ENCODE measurements around the gene KAZN.

Gene KAZN

DNA sequence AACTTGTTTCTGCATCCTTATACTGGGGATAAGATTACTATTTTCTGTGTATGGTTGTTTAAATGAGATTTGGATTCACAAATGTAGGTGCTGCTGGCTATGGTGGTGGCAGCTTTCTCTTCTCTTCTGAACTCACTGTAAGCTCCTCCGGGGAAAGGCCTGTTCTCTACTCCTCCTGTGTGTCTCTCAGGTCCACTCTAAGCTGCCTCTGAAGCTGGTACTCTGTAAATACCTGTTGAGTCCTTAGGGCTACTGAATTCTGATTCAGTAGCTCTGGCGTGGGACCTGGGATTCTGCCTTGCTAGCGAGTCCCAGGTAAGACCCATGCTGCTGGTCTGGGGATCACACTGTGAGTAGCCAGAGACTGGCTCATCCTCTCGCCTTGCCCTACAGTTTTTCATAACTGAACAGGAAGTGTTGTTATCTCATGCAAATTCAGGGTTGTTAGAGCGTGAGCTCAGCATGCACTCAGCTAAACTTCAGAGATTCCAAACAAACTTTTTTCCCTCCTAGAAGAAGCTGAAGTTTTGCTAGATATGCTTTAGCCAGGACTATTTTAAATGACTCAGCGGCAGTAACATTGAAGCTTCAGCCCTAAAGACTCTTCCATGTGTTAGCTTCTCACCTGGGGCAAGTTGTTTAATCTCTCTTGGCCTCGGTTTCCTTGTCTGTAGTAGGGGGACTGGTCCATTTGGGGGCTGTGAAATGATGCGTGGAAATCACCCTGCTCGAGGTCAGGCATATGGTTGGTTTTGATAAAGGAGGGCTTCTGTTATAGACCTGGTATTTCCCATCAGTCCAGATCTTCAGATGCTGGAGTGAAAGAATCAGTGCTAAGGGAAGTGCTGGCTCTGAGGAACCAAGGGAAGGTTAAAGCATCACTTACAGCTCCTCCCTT is 283.5 kb downstream of the KAZN start:
- no peak overlapping the region for H3K4me3 ChIP-seq (ENCODE audit: low read depth, low read length)
- H3K36me3 ChIP-seq (ENCODE audit: insufficient read depth, low read length) = no peaks in the 10 kb centered on the region
- no peaks in the 10 kb centered on the region for H3K4me1 ChIP-seq (ENCODE audit: control insufficient read depth, insufficient read depth, low read length, unreplicated experiment)
- no peak overlapping the region for H3K27ac ChIP-seq (ENCODE audit: low read depth, low read length)
- H3K27me3 ChIP-seq (ENCODE audit: insufficient read depth, low read length) = no peaks in the 10 kb centered on the region
- no peaks in the 10 kb centered on the region for H3K79me2 ChIP-seq (ENCODE audit: control insufficient read depth, insufficient read depth, low read length, unreplicated experiment)
- H2AFZ ChIP-seq (ENCODE audit: low read length, unreplicated experiment) = no peak overlapping the region

- peaks cover 4% of the 10 kb centered on the region; the same call in 1 of the 2 replicates for H3K27me3 ChIP-seq (ENCODE audit: insufficient read depth, low read length)
- H3K4me3 ChIP-seq (ENCODE audit: low read depth, low read length) = no peak overlapping the region
- H3K36me3 ChIP-seq (ENCODE audit: insufficient read depth, low read length) = no peaks in the 10 kb centered on the region
- no peak overlapping the region for H3K27ac ChIP-seq (ENCODE audit: low read depth, low read length)
- H2AFZ ChIP-seq (ENCODE audit: low read length, unreplicated experiment) = no peak overlapping the region
- no peaks in the 10 kb centered on the region for H3K4me1 ChIP-seq (ENCODE audit: control insufficient read depth, insufficient read depth, low read length, unreplicated experiment)
- H3K79me2 ChIP-seq (ENCODE audit: control insufficient read depth, insufficient read depth, low read length, unreplicated experiment) = no peaks in the 10 kb centered on the region
These were observed 286.2 kb downstream of the KAZN start for GRCh38 chr1:14884614-14885175.

DNA sequence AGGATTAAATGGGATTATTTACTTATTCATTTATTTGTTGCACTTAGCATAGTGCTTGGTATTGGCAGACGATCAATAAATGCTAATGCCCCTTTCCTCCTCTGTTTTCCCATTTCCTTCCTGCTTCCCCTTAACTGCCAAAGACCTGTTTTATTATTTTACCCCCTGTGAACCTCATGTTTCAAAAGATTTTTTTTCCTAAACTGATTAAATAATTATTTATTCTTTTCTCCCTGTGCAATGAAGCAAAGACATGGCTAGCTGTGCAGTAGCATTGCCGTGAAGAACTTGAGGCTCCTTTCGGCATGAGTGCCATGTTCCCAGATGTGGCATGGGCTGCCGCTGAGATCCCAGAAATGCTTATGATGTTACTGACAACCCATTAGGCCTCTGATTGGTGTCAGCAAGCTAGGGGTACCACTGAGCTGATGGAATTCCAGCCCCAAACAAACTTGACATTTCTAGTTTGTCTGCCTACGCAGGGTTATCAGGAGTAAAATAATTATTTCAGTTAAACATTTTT is 288.6 kb downstream of the KAZN start:
- no peak overlapping the region for H2AFZ ChIP-seq (ENCODE audit: low read length, unreplicated experiment)
- peaks cover 5% of the 10 kb centered on the region; the same call in 1 of the 2 replicates for H3K27me3 ChIP-seq (ENCODE audit: insufficient read depth, low read length)
- H3K79me2 ChIP-seq (ENCODE audit: control insufficient read depth, insufficient read depth, low read length, unreplicated experiment) = no peaks in the 10 kb centered on the region
- no peak overlapping the region for H3K27ac ChIP-seq (ENCODE audit: low read depth, low read length)
- H3K36me3 ChIP-seq (ENCODE audit: insufficient read depth, low read length) = no peaks in the 10 kb centered on the region
- H3K4me1 ChIP-seq (ENCODE audit: control insufficient read depth, insufficient read depth, low read length, unreplicated experiment) = no peaks in the 10 kb centered on the region
- H3K4me3 ChIP-seq (ENCODE audit: low read depth, low read length) = no peak overlapping the region

DNA sequence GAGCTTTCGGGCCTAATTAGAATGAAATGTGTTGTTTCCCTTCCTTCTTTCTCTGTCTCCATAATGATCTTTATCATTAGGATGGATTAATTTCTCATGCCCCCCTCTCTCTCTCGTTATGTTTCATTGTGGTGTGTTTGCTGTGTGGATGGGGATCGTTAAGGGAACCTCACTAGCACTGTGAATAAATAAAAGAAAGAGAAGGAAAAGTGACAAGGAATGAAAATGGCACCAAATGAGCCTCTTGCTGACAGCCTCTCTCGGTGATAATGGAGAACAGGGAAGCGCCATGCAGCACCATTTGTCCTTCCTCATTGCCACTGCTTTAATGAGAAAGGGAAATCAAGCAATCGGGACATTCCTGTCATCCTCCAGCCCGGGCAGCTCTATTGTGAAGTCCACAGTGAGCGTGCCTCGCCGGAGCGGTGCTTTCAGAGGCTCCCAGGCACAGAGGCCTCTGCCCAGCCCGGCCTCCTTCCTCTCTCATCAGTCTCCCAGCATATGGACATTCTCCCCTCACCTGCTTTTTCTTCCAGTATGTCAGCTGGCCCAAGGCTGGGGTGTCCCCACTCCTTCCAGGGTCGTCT is 289.4 kb downstream of the KAZN start:
- no peaks in the 10 kb centered on the region for H3K4me1 ChIP-seq (ENCODE audit: control insufficient read depth, insufficient read depth, low read length, unreplicated experiment)

GRCh38 chr1:14888374-14888773 is 289.9 kb downstream of the KAZN start:
- Histone ChIP-seq H3K4me1 (ENCODE audit: control insufficient read depth, insufficient read depth, low read length, unreplicated experiment) (no peaks in the 10 kb centered on the region), H3K27me3 (ENCODE audit: insufficient read depth, low read length) (peaks cover 11% of the 10 kb centered on the region), H3K79me2 (ENCODE audit: control insufficient read depth, insufficient read depth, low read length, unreplicated experiment) (no peaks in the 10 kb centered on the region), H3K27ac (ENCODE audit: low read depth, low read length) (no peak overlapping the region), H2AFZ (ENCODE audit: low read length, unreplicated experiment) (no peak overlapping the region), H3K4me3 (ENCODE audit: low read depth, low read length) (no peak overlapping the region), H3K36me3 (ENCODE audit: insufficient read depth, low read length) (no peaks in the 10 kb centered on the region)

More for the DNA sequence above, 289.4 kb downstream of the KAZN start:
- no peak overlapping the region for H3K27ac ChIP-seq (ENCODE audit: low read depth, low read length)
- H3K79me2 ChIP-seq (ENCODE audit: control insufficient read depth, insufficient read depth, low read length, unreplicated experiment) = no peaks in the 10 kb centered on the region
- H3K27me3 ChIP-seq (ENCODE audit: insufficient read depth, low read length) = peaks cover 11% of the 10 kb centered on the region
- no peak overlapping the region for H3K4me3 ChIP-seq (ENCODE audit: low read depth, low read length)
- H2AFZ ChIP-seq (ENCODE audit: low read length, unreplicated experiment) = no peak overlapping the region
- H3K36me3 ChIP-seq (ENCODE audit: insufficient read depth, low read length) = no peaks in the 10 kb centered on the region

GRCh38 chr1:14889825-14890440 is 291.4 kb downstream of the KAZN start:
- Histone ChIP-seq H3K4me1 (ENCODE audit: control insufficient read depth, insufficient read depth, low read length, unreplicated experiment) (no peaks in the 10 kb centered on the region), H3K79me2 (ENCODE audit: control insufficient read depth, insufficient read depth, low read length, unreplicated experiment) (no peaks in the 10 kb centered on the region), H3K27ac (ENCODE audit: low read depth, low read length) (no peak overlapping the region), H3K36me3 (ENCODE audit: insufficient read depth, low read length) (no peaks in the 10 kb centered on the region), H3K4me3 (ENCODE audit: low read depth, low read length) (no peak overlapping the region), H3K27me3 (ENCODE audit: insufficient read depth, low read length) (peaks cover 11% of the 10 kb centered on the region), H2AFZ (ENCODE audit: low read length, unreplicated experiment) (no peak overlapping the region)

GRCh38 chr1:14891991-14892390 is 293.5 kb downstream of the KAZN start:
- no peaks in the 10 kb centered on the region for H3K79me2 ChIP-seq (ENCODE audit: control insufficient read depth, insufficient read depth, low read length, unreplicated experiment)
- H2AFZ ChIP-seq (ENCODE audit: low read length, unreplicated experiment) = no peak overlapping the region
- no peak overlapping the region for H3K27ac ChIP-seq (ENCODE audit: low read depth, low read length)
- H3K4me3 ChIP-seq (ENCODE audit: low read depth, low read length) = no peak overlapping the region
- peaks cover 11% of the 10 kb centered on the region for H3K27me3 ChIP-seq (ENCODE audit: insufficient read depth, low read length)
- H3K4me1 ChIP-seq (ENCODE audit: control insufficient read depth, insufficient read depth, low read length, unreplicated experiment) = no peaks in the 10 kb centered on the region
- no peaks in the 10 kb centered on the region for H3K36me3 ChIP-seq (ENCODE audit: insufficient read depth, low read length)

- Histone ChIP-seq H3K4me3 (ENCODE audit: low read depth, low read length) (no peak overlapping the region), H2AFZ (ENCODE audit: low read length, unreplicated experiment) (no peak overlapping the region), H3K27ac (ENCODE audit: low read depth, low read length) (no peak overlapping the region), H3K36me3 (ENCODE audit: insufficient read depth, low read length) (no peaks in the 10 kb centered on the region), H3K27me3 (ENCODE audit: insufficient read depth, low read length) (peaks cover 6% of the 10 kb centered on the region), H3K79me2 (ENCODE audit: control insufficient read depth, insufficient read depth, low read length, unreplicated experiment) (no peaks in the 10 kb centered on the region), H3K4me1 (ENCODE audit: control insufficient read depth, insufficient read depth, low read length, unreplicated experiment) (no peaks in the 10 kb centered on the region)
These were observed 296.5 kb downstream of the KAZN start for GRCh38 chr1:14894811-14895560.

DNA sequence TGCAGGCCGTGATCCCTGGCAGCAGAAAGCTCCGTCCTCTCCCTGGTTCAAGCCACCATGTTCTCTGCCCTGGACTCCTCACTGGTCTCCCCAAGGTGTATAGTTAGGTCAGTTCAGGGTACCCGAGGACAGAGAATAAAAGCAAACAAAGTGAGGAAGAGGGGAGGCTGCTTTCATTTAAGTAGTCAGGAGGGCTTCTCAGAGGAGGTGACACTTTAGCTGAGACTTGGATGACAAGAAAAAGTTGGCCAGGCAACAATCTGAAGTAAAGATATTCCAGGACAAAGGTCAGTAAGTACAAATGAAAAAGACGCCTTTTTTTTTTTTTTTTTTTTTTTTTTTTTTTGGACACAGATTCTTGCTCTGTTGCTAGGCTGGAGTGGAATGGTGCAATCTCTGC is 297.2 kb downstream of the KAZN start:
- no peaks in the 10 kb centered on the region for H3K79me2 ChIP-seq (ENCODE audit: control insufficient read depth, insufficient read depth, low read length, unreplicated experiment)
- H2AFZ ChIP-seq (ENCODE audit: low read length, unreplicated experiment) = no peak overlapping the region
- no peak overlapping the region for H3K4me3 ChIP-seq (ENCODE audit: low read depth, low read length)
- H3K27ac ChIP-seq (ENCODE audit: low read depth, low read length) = no peak overlapping the region
- H3K27me3 ChIP-seq (ENCODE audit: insufficient read depth, low read length) = peaks cover 6% of the 10 kb centered on the region
- H3K4me1 ChIP-seq (ENCODE audit: control insufficient read depth, insufficient read depth, low read length, unreplicated experiment) = no peaks in the 10 kb centered on the region
- no peaks in the 10 kb centered on the region for H3K36me3 ChIP-seq (ENCODE audit: insufficient read depth, low read length)

Data from ACC112 (cell line).